CMK (cell line): ENCODE data around the gene PGM5.

Experiments used
- DNase-seq: peaks from one replicate; pipeline ENCODE4 v3.0.0-alpha.2; 2010; ENCODE audit warnings: low read depth

Gene PGM5

GRCh38 chr9:68538200-68538599 is 181.8 kb downstream of the PGM5 start:
- no peak for DNase-seq

DNA sequence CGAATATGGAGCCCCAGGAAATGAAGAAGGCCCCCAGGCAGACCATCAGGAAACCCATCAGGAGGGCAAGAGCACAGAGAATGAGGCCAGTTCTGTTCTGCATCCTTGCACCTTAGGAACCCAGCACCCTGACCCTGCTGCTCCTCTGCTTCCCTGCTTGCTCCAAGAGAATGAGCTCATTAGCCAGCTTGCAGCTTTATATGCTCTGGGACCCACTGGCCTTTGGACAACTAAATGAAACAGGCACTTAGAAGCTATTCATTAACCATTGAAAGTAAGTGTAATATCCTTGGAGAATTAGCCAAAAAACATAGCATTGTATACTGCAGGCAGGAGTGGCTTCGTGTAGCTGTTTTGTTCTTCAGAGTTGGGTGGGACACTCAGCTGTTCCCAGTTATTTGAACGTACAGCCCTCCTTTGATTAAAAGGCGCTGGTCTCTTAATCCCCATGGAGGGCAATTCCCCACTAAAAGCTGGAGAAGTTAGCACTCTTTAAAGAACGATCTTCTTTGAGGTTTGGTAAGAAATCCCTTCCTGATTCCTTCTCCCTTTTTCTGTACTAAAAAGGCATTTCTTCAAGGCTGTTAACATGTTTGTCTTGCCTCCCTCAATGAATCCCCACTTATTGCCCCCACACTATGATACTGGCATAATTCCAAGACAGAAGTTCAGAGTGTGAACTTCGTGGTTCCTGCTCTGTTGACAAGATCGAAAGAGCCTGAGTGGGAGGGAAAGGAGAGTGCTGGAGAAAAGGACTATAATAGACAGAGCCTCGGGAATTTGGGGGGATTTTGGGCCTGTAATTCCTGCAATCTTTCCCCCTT is 184.5 kb downstream of the PGM5 start, which contains the start of gene TMEM252:
TMEM252 (minus strand) TSS at position 172 of the 824 bp plus-strand sequence; CDS start at position 103, 69 bp downstream.
- no peak for DNase-seq

- no peak for DNase-seq
These were observed 185.2 kb downstream of the PGM5 start for GRCh38 chr9:68541568-68541967.

DNA sequence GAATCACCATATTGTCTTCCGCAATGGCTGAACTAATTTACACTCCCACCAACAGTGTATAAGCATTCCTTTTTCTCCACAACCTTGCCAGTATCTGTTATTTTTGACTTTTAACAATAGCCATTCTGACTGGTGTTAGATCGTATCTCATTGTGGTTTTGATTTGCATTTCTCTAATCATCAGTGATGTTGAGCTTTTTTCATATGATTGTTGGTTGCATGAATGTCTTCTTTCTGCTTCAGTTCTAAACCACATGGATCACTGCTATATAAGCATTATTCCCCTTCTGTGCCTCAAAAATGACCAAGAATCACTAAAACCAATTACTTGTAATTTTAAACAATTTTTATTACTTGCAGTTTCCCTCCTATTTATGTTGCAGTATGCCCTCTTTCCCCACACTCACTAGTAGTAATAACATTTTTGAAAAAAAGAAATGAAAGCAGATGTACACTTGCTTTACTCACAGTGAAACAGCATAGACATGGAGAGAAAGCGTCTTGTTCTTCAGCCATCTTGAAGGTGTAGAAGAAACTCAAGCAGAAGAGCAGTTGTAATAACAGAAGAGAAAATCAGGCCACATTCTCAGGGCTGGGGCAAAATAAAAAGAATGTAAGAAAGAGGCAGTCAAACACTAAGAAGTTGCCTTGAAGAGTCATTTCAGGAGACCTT is 188.8 kb downstream of the PGM5 start:
- DNase-seq, result no peak

DNA sequence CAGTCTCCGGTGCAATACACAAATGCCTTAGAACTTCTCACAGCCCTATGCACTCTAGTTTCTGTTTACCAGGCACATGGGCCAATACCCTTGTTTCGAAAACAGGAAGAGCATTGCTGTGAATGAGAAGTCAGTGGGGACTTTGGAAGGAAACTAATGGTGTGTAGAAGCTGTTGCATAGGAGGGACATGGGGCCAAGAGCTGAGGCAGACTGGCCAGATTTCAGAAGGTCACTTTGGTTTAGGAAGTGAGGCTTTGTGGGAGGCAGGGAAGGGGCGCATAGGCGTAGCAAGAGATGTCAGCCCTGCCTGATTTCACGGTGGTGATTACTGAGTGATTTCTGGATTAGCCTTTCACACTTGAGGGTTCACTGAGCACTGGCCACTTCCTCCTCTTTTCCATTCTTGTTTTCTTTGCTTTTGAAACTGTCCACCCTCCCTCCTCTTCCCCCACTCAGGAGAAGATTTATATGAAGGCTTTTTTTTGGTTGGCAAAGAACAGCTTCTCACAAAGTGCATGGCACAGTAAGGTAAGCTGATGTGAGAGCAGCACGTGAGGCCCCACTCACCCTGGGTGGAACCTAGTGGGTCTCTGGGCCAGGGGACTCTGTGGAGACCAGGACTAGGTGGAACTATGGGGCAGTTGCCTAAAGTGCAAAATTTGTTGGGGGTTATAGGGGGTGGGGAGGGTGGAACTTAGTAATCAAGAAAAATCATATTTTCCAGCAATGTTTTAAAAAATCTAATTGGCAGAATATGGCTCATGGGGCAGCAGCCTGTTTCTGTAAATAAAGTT is 190.4 kb downstream of the PGM5 start:
- no peak for DNase-seq

DNA sequence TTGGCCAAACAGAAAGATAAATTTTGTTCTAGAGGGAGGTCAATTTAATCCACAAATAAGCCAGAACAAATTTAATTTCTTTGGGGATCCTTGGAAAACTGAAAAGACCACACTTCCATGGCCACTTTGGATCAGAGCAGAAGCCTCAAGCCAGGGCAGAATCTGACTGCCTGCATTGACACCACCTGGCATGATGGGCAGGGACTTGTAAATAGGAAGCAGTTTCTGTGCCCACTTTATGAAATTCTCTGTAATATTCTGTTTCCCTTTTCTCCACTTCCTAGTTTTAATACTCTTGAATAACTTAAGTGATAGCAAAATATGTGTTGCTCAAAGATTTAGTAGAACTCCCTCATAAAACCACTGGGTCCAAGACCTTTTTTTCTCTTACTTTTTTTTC is 191.0 kb downstream of the PGM5 start:
- no peak for DNase-seq

DNA sequence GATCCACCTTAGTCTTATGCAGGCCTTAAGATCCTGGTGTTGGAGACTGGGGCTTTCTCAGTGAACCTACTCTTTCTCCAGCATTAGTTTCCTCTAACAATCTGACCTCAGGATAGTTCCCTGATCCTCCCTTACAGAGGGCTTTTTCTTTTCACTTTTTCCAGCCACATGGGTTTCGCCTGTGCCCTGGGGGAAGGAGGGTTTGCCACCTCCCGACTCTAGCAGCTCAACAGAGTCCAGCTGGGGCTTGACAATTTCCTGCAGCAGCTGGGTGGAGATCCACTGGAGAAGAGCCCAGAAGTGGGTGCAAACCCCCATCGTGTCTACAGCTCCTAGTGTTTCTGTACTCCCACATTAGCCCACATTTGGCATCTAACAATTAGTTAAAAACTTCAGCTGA is 191.8 kb downstream of the PGM5 start:
- no peak for DNase-seq

- DNase-seq, result no peak
These were observed 194.8 kb downstream of the PGM5 start for GRCh38 chr9:68551191-68551590.

DNA sequence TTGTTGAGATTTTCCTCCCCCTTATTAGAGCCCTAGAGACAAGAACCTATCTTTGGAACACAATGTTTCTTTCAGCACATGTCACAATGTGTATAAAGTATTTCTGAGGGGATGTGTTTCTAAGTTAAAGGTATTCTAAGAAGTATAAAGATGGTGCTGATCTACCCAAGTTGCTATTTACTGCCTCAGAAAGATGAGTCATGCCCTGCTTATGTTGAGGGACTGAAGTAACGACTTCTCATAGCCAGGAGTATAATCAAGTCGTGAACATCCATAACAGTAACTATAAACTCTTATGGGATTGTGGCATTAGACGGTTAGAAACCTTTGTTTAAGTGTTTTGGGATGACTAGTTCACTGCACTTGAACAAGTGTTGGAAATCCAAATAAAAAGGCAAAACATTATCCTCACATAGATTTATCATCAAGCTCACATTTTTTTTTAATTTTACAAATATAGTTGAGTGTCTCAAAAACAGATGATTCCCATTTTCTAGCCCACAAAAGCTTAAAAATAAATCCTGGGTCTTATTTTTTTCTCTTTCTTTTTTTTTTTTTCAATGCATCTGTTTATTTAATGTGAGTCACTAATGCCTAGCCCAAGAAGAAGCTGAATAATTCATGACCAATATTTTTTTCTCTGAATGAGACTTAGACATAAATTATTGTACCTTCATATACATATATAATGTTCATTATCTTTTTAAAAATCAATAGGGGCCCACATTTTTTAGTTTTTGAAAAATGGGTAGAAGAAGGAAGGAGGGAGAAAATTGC is 196.5 kb downstream of the PGM5 start:
- DNase-seq, result no peak

GRCh38 chr9:68555437-68556150 is 199.2 kb downstream of the PGM5 start:
- no peak for DNase-seq

DNA sequence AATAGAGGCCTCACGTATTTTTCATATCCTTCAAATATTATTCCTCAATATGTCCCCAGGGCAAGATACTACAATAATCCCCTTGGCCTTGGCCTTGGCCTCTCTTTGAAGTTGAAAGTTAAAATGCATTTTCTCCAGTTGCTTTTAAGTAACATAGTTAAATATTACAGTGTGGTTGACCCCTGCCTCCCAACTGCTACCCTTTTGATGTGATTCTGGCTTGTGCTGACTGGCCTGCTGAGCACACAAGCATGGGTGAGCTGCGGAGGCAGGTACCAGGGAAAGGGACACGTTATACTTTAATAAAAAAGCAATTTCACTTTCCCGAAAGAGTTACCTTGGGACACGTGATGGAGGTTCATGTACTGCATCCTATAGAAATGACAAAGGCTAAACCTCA is 202.1 kb downstream of the PGM5 start:
- no peak for DNase-seq

- DNase-seq, result peak; percentile 26
These were observed 203.8 kb downstream of the PGM5 start for GRCh38 chr9:68560071-68560844.

DNA sequence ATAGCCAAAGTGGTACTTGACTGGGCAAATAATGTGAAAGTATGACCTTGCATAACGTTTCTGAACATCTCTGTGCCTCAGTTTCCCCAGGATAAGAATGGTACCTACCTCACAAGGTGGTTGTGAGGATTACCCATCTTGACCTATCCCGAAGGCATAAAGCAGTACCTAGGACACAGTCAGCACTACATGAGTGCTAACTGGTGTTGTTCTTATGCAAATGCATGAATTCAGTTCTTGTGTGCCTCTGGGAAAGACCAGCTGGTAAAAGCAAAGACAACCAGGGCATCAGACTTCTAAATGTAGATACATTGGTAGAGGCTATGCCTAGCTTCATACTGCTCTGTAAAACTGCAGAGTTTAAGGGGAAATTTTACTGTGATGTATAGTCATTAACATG is 206.1 kb downstream of the PGM5 start:
- no peak for DNase-seq

GRCh38 chr9:68567565-68567964 is 211.2 kb downstream of the PGM5 start:
- DNase-seq, result no peak

DNA sequence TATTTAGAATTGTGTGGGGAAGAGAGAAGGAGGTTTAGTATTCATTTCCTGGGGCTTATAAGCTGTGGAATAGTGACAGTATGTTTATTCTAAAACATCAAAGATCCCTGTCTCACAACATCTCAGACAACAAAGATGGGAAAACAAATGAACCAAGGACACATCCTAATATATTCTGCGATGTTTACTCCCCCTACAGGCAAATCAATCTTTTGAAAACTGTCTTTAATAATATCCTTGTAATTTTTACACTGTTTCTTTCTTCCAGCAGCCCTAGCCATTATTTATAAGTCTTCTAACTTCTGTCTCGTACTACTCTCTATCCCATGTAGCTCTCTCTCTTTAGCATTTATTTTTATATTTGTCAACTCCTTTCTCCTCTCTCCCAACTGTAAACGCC is 217.7 kb downstream of the PGM5 start:
- no peak for DNase-seq

DNA sequence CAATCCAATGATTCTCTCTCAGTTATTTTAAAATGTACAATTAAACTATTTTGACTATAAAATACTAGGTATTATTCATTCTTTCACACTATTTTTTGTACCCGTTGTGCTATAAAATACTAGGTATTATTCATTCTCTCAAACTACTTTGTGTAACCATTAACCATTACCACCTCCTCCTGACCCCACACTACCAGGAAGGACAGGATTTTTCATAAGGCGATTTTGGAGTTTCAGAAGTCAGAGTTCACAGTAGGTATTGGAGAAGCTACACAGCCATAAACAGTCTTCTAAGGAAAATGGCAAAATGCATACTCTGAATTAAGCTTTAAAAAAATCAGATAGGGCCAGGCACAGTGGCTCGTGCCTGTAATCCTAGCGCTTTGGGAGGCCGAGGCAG is 219.4 kb downstream of the PGM5 start:
- no peak for DNase-seq

- DNase-seq, result no peak
These were observed 221.6 kb downstream of the PGM5 start for GRCh38 chr9:68577774-68578591.
